GM18499 (cell line): ENCODE measurements around the gene TP53INP2.
A peak's percentile ranks its signal among the peaks of the same experiment; 100 is the strongest.
"Not testable (repeated sequence)": the region's sequence is repeated elsewhere in the genome, so short reads cannot be mapped to it uniquely, and the experiment has no call there.

Source experiments
- ATAC-seq: cut with Tn5 transposase; IDR thresholded peaks from one replicate; pipeline ENCODE4 v1.9.1; 2021; ENCODE audit warnings: moderate number of reproducible peaks; ENCODE audit not compliant: insufficient read depth, unreplicated experiment

TP53INP2 gene

DNA sequence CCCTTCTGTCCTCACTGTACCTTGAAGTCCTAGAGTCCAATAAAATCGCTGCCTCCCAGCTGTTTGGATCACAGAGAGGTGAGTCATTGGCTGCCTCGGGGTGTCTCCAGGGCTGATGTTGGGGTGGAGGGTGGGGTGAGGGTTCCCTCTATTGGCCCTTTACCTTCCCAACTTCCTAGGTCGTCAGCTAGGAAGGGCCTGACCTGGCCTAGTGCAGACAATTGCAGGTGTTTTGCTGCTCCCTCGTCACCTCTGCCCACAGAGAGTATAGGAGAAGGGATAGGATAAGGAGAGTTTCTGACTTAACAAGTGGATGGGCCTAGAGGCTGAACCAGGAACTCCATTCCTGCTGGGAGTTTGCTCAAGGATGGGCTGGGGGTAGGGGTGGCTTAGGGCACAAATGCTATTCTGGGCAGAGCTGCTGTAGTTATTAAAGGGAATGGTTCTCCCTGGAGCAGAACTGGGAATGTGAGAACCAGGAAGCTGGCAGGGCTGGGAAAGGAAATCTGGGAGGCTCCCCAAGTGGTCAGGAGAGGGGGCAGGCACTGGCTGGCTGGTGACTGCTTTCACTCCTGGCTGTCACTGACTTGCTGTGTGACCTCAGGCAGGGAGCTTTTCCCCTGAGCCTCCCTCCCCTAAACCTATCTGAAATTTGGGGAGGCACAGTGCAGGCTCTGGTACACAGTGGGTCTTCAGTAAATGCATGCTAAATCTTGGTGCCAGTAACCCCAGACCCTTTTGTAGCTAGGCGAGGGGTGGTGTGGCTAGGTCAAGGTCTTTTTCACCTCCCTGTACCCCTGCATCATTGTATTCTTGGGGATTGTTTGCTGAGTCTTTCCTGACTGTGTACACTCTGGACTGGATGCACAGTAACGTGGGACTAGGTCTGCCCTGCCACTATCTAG lies 1.5 kb downstream of the TP53INP2 start:
- ATAC-seq, result no peak

DNA sequence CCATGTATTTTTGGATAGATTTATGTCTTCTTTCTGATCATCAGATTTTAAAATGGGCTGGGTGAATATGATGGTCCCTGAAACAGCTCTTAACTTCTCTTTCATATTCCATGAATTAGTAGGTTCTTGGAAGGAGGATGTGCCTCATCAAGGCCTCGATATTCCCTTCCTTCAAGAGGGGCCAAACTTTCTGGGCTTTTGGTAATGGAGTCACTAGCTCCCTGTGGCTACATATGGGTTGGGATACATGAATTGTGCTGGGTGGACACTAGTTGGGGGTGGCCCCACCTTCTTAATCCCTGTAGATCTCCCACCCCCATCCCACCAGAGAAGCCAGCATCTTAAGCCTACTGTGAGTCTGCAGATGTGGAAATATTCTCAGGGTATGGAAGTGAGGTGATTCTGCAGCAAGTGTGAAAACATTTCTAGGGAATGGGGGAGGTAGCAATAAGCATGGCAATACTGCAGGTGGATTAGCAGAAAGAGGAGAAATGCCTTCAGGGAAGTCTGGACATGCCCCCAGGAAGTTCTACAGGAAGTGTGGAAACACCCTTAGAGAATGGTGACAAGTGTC lies 2.2 kb downstream of the TP53INP2 start:
- no peak for ATAC-seq

DNA sequence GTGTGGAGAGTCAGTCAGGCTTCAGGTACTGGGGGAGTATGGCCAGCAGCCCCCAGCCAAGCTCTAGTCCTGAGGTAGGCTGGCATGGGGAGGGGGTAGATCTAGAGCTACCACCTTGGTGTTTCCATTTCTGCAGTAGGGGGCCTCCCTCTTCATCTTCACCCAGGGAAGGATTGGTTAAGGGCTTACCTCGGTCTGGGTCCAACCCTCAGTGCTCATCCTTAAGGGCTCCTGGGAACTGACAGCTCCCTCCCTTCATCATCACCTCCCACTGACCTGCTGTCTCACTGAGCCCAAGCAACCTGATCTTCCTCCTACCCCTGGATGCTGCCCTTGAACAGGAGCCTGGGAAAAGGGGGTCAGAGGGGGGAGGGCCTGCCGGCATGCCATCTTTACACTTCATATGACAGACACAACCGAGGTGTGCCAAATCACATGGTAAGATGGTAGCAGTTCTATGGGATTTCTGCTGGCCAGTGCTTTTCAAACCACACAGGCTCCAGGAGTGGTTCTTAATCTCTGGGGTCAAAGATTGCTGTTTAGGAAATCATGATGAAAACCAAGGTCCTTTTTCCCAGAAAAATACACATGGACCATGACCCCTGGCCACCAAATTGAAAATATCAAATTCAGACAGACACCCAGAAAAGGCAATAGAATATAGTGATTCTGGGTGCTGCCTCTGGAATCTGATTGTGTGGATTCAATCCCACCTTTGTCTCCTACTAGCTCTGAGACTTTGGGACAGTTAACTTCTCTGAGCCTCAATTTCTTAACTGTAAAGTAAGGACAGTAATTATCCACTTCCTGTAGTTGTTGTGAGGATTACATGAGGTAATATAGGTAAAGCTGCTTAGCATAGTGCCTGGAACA lies 3.0 kb downstream of the TP53INP2 start:
- no peak for ATAC-seq

DNA sequence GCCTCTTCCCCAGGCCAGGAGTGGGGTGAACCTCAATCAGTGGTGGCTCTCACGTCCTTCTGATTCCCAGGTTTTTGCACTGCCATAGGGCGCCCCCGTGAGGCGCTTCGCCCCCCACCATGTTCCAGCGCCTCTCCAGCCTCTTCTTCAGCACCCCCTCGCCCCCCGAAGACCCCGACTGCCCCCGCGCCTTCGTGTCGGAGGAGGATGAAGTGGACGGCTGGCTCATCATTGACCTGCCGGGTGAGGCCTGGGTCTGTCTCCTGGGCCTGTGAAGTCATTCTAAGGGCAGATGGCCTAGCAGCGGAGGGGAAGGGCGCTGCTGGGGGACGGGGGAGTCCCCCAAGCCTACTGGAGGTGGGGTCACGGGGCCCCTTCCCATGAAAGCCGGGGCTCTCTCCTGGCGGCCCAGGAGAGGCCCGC lies 4.5 kb downstream of the TP53INP2 start:
- no peak for ATAC-seq

DNA sequence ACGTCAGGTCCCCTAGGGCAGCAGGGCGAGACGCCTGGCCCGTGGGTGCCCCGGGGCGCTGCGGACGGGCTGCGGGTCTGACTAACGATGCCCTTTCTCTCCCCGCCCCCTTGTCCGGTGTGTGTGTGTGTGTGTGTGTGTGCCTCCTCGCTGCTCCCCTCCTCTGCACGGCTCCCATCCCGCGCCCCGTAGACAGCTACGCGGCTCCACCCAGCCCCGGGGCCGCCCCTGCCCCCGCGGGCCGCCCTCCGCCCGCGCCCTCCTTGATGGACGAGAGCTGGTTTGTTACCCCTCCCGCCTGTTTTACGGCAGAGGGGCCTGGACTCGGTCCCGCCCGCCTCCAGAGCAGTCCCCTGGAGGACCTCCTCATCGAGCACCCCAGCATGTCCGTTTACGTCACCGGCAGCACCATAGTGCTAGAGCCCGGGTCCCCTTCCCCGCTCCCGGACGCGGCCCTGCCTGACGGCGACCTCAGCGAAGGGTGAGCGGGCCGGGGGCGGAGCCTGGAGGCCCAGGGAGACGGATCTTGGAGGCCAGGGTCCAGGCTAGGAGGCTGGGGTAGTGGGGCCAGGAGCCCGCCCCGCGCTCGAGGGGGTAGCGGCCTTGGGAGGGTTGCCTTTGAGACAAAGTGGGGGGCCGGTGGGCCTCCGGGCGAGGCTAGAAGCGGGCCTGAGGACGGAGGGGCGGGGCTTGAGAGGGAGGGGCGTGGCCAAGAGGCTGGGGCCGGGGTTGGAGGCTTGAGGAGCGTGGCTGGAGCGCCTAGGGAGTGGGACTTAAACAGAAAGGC lies 5.1 kb downstream of the TP53INP2 start:
- no peak for ATAC-seq

DNA sequence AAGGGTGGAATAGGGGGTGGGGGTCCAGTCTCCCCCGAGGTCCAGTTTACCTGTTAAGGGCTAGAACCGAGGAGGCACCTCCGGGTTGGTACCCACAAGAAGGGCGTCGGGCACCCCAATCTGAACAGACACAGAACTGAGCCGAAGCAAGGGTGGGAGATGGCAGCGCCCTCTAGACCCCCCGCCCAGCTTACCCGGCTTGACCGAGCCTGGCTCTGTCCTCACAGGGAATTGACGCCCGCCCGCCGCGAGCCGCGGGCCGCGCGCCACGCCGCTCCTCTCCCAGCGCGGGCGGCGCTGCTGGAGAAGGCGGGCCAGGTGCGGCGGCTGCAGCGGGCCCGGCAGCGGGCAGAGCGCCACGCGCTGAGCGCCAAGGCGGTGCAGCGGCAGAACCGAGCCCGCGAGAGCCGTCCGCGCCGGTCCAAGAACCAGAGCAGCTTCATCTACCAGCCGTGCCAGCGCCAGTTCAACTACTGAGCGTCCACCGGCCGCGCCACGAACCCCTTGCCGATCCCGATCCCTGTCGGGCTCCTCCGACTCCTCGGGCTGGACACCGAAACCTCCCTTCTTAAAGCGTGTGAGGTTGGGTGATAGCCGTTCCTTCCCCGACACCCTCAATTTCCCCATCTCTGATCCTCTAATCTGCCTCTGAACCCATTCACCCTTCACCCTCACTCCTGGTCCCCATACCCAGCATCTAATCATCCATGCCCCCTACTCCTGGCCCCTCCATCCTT lies 5.9 kb downstream of the TP53INP2 start:
- no peak for ATAC-seq

DNA sequence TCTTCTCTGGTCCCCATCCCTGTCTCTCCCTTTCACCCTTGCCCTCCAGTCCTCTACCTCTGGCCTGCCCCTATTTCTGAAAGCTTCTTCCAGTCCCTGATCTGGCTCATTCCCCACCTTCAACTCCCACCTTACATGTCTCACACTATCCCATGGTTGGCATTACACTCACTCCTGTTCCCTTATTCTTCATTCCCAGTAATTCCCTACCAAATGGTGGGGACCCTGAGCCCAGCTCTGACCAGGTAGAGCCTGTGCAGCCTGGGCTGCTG lies 6.4 kb downstream of the TP53INP2 start:
- ATAC-seq, result no peak

DNA sequence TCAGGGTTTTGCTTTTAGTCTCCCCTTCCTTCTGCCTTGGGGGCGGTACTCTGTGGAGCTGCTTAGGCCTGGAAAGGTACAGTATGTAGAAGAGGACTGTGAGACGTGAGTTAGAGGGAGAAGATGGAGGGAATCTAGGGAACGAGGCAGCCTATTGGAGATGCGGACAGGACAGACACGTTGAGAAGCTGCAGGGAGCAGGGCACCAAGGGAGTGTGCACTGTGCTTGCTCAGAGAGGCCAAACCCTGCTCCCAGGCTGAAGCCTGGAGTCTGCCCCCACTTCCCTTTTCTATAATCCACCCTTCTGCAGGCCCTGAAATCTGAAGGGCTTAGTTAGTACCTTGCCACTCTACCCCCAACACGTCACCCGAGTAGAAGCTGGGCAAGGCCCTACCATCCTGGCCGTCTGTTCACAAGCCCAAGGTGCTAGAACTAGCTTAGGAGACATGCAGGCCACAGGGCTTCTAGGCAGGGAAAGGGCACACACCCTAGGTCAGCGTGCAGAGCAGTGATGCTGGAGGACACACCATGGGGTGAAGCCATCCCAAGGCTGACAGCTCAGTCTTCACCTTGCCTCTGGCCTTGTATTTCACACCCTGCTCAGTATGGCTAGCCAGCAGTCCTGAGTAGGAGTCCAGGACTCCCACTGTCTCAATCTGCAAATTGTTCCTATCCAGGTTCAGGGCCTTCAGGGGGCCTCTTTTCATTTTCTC lies 6.9 kb downstream of the TP53INP2 start:
- ATAC-seq, result no peak

DNA sequence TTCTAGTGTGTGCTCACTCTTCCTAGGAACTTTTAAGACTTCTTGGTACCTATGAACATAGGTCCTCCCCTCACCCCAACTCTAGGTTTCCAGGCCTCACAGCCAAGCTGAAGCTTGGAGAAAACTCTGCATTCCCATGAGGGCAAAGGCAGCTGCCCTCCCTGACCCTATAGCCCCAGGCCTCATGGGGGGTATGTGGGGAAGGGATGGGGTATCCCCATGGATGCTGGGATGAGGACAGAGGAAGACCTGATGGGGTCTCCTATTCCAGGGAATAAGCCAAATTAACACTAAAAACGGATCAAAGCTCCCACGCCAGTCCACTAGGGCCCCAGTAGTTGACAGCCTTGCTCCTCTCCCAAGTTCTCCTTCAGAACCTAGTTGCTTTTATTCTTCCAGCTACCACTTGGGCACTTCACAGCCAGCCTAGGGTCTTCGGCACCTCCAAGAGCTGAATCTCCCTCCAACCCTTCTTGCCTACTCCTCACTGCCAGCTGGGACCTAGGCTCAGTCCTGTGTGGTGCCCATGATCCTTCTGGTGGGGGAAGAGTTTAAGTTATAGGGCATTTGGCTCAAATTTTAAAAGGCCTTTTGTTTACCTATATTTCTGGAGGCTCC lies 7.8 kb downstream of the TP53INP2 start:
- ATAC-seq, result no peak

DNA sequence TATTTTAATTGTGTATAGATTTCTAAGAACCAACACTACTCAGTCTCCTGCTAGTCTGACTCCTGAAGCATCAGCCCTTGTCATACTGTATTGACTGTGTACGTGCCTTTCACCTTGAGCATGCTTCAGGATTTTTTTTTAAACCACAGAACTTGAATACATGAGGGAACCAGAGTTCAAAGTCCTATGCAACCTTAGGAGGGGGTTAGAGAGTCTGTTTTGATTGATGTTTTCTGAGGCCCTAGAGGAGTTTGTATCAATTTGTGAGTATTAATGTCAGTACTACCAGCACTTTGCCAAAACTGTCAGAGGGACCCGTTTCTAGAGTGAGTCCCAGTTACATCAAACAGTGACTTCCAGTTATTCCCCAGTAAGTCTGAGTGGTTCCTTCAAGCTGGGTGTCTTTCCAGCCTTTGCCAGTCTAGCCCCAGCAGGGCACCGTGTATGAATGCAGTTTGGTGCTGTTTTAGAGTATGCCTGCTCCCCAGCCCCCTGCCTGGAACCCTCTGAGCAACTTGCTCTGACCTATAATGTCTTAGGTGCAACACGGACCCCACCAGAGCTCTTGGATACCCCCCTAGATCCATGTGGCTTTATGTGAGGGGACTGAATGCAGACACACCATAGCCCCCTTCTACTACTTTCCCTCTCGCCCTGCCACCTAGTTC lies 8.5 kb downstream of the TP53INP2 start:
- ATAC-seq, result no peak

DNA sequence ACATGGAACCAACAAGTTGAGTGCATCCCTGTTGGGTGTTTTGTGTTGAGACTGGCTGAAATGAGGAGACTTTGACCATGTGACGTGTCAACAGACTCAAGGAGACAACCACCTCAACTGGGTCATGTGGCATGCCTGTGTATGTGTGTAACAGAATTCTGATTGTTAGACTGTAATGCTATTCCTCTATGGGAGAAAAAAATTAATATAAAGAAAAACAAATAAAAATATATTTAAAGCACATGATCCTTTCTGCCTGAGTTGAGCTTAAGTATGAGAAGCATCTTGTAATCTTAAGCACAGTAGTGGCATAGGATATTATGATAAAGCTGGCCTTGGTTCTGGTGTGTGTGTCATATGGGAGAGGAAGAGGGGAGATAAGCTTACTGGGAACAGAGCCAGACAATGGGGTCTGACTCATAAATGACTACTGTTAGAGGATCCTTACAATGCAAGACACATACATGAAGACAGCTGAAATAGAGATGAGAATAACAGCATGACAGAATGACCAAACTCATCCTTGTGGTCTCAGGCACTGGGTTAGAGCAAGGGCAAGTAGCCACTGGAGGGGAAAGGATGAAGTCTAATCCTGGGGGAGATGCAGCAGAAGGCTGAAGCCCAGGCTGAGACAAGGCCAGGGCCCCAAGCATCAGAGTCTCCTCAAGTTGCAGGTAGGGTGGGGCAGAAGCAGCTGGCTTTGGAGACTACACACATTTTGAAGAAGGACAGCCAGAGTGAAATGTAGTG lies 9.2 kb downstream of the TP53INP2 start:
- ATAC-seq, result no peak

DNA sequence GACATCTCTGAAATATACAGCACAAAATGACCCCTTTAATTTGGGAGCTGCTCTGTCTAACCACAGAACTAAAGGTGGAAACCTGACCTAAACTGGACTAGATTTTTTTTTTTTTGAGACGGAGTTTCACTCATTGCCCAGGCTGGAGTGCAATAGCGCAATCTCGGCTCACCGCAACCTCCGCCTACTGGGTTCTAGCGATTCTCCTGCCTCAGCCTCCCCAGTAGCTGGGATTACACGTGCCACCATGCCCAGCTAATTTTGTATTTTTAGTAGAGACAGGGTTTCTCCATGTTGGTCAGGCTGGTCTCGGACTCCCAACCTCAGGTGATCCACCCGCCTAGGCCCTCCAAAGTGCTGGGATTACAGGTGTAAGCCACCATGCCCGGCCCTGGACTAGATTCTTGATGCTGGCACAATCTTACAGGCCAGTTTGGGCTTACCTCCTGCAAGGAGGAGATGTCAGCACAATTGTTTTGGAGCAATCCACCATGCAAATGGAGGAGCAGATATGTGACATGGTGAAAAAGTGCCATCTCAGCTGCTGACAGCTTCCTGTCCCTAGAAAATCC lies 9.9 kb downstream of the TP53INP2 start:
- not testable (repeated sequence) for ATAC-seq

DNA sequence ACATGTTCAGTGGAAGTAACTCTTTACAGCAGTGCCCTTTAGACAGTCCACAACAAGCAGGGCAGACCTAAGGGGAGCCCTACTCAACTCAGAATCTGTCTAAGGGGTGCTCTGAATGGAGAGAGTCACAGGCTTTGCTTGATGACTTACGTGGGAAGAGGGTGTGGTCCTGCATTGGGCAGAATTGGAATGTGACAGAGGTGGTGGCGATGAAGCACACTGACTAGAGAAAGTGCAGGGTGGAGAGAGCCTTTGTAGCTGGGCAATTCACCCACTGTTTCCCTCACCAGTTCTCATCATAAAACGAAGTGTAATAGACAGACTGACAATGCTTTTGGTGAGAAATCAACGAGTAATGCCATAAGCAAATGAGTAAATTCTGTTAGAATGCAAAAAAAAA lies 11.2 kb downstream of the TP53INP2 start:
- no peak for ATAC-seq

DNA sequence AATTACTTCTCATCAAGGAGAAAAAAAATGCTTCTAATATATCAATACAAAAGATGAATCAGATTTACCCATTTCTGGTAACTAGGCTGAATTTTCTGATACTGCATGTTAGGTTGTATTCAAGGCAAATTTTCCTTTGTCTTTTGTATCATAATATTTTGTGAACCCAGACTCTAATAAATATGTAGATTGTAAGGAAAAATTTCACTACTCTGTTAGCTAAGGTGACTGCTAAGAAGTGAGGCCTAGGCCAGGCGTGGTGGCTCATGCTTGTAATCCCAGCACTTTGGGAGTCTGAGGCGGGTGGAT lies 12.7 kb downstream of the TP53INP2 start:
- ATAC-seq, result no peak

DNA sequence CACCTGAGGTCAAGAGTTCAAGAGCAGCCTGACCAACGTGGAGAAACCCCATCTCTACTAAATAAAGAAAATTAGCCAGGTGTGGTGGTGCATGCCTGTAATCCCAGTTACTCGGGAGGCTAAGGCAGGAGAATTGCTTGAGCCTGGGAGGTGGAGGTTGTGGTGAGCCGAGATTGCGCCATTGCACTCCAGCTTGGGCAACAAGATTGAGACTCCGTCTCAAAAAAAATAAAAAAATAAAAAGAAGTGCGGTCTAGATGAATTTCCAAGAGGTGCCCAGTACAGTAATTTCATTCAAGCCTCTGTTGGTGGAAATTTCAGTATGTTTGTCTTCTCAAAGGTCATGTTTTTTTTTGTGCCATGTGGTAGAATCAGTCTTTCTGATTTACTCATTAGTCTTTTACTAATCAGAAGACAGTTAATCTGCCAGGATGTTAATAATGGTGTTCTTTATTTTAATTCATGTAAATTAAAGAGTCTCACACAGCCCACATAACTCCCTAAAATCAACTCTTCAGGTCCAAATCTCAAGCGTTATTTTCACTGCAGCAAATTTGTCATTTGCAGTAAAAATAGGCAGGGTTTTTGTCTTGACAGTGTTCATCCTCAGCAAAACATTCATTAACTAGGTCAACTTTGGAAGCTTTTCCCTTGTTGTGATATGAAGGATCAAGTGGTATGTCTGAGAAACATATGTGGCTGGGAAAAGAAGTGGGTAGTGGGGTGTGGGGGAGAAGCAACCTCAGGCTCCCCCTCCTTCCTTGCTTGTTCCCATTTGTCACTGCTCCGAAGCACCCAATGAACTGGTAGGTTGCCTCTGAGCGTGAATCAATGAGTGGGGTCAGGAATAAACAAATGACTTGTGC lies 13.3 kb downstream of the TP53INP2 start:
- no peak for ATAC-seq

DNA sequence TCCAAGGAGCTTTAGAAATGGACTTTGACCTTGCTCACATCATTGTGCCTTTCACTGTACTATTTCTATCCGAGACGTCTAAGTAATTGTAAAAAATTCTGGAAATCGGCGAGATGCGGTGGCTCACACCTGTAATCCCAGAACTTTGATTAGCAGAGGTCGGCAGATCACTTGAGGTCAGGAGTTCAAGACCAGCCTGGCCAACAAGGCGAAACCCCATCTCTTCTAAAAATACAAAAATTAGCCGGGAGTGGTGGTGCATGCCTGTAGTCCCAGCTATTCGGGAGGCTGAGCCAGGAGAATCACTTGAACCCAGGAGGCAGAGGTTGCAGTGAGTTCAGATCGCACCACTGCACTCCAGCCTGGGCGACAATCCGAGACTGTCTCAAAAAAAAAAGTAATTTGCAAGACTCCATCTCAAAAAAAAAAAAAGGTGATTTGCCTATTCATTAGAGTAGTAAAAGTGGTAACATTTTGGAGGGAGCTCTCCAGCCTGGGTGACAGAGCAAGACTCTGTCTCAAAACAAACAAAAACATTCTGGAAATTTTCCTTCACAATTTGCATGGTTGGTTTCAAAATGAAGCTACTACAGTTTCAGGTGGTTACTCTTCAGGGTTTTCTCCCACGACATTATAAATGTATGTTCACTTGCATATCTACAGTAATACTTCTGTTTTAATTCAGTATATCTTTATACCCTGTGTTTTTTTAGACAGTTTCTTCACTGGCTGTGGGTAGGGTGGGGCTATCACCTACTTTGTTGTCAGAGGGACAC lies 15.3 kb downstream of the TP53INP2 start:
- ATAC-seq, result peak; percentile 66
